HG03432 (cell line): ENCODE data around the gene RAPGEF1.
A peak's percentile ranks its signal among the peaks of the same experiment; 100 is the strongest.

Experiments used
- ATAC-seq: cut with Tn5 transposase; IDR thresholded peaks from one replicate; pipeline ENCODE4 v1.9.1; 2021; ENCODE audit warnings: mild to moderate bottlenecking, moderate library complexity; ENCODE audit not compliant: unreplicated experiment

RAPGEF1 gene

GRCh38 chr9:131628459-131629225, 111.2 kb downstream of the RAPGEF1 start:
- no peak for ATAC-seq

- ATAC-seq = peak; percentile 49
Observed at GRCh38 chr9:131627648-131628458, 112.0 kb downstream of the RAPGEF1 start.

GRCh38 chr9:131627326-131627647, 112.6 kb downstream of the RAPGEF1 start:
- ATAC-seq = no peak

GRCh38 chr9:131625790-131626670, 113.8 kb downstream of the RAPGEF1 start:
- ATAC-seq = no peak

- ATAC-seq = no peak
Observed at GRCh38 chr9:131625508-131625787, 114.4 kb downstream of the RAPGEF1 start.

GRCh38 chr9:131624636-131625507, 115.0 kb downstream of the RAPGEF1 start:
- no peak for ATAC-seq

- no peak for ATAC-seq
Observed at GRCh38 chr9:131623655-131624330, 116.1 kb downstream of the RAPGEF1 start.

- no peak for ATAC-seq
Observed at GRCh38 chr9:131622523-131622922, 117.4 kb downstream of the RAPGEF1 start.

GRCh38 chr9:131621551-131622358, 118.1 kb downstream of the RAPGEF1 start:
- peak; percentile 51 for ATAC-seq

- no peak for ATAC-seq
Observed at GRCh38 chr9:131620764-131621520, 118.9 kb downstream of the RAPGEF1 start.

GRCh38 chr9:131619680-131620079, 120.2 kb downstream of the RAPGEF1 start:
- no peak for ATAC-seq

GRCh38 chr9:131618785-131619184, 121.1 kb downstream of the RAPGEF1 start:
- no peak for ATAC-seq

- no peak for ATAC-seq
Observed at GRCh38 chr9:131618071-131618479, 121.8 kb downstream of the RAPGEF1 start.

GRCh38 chr9:131617611-131618010, 122.3 kb downstream of the RAPGEF1 start:
- ATAC-seq = no peak

- ATAC-seq = no peak
Observed at GRCh38 chr9:131616983-131617604, 122.8 kb downstream of the RAPGEF1 start.

- ATAC-seq = no peak
Observed at GRCh38 chr9:131614340-131614915, 125.4 kb downstream of the RAPGEF1 start.

- no peak for ATAC-seq
Observed at GRCh38 chr9:131613921-131614320, 126.0 kb downstream of the RAPGEF1 start.

GRCh38 chr9:131612851-131613250, 127.0 kb downstream of the RAPGEF1 start:
- no peak for ATAC-seq
